ENCODE data around the gene GRIK1.

GRIK1 gene

DNA sequence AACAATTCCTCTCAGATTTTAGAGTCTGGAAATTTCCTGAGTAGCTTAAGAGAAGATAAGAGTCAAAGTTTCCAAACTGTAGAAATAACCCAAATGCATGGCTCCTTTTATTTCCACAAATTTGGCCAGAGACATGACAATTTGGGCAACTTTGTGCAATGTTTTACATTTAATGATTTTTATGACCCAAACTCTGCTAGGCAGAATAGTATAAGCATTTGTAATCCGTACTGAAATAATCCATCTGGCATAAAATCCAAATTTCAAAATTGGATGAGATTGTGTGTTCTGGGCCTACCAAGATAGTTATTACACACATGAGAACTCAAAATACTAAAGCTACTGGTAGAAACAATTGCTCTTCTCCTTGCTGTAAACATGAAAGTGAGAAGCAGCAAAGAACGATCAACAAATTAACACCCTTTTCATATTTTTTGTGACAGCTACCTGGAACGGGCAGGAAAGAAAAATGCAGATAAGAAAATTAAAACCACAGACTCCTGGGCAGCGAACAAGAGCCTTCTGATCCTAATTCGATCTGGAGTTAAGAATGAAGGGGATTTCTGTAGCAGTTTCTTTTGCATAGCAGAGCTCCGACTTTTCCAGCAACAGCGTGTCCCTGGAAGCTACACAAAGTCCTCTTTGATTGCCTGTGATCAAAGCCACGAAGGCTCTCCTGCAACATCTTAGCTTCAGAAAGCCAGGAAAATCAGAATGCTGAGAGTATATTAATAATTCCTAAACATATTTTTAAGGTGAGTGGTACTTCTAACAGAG, 191.2 kb downstream of the GRIK1 start:
- ATAC-seq (ENCODE audit: low read depth): no peak
- no peak overlapping the region for H3K27ac ChIP-seq (ENCODE audit: poor library complexity, severe bottlenecking)
- TF ChIP-seq, protein P1, sequence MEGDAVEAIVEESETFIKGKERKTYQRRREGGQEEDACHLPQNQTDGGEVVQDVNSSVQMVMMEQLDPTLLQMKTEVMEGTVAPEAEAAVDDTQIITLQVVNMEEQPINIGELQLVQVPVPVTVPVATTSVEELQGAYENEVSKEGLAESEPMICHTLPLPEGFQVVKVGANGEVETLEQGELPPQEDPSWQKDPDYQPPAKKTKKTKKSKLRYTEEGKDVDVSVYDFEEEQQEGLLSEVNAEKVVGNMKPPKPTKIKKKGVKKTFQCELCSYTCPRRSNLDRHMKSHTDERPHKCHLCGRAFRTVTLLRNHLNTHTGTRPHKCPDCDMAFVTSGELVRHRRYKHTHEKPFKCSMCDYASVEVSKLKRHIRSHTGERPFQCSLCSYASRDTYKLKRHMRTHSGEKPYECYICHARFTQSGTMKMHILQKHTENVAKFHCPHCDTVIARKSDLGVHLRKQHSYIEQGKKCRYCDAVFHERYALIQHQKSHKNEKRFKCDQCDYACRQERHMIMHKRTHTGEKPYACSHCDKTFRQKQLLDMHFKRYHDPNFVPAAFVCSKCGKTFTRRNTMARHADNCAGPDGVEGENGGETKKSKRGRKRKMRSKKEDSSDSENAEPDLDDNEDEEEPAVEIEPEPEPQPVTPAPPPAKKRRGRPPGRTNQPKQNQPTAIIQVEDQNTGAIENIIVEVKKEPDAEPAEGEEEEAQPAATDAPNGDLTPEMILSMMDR (IDR thresholded peaks at IDR 0.05; ENCODE audit: poor library complexity, severe bottlenecking): no peak
- DNase-seq (ENCODE audit: low spot score): no peak
- no peaks in the 10 kb centered on the region for H3K4me1 ChIP-seq (ENCODE audit: insufficient read depth, poor library complexity, severe bottlenecking)
- no peaks in the 10 kb centered on the region for H3K9me3 ChIP-seq (ENCODE audit: severe bottlenecking)
- H3K4me3 ChIP-seq (ENCODE audit: severe bottlenecking): no peak overlapping the region
- peaks cover 5% of the 10 kb centered on the region for H3K27me3 ChIP-seq (ENCODE audit: insufficient read depth, poor library complexity, severe bottlenecking)
- H3K36me3 ChIP-seq (ENCODE audit: low read depth): no peaks in the 10 kb centered on the region

DNA sequence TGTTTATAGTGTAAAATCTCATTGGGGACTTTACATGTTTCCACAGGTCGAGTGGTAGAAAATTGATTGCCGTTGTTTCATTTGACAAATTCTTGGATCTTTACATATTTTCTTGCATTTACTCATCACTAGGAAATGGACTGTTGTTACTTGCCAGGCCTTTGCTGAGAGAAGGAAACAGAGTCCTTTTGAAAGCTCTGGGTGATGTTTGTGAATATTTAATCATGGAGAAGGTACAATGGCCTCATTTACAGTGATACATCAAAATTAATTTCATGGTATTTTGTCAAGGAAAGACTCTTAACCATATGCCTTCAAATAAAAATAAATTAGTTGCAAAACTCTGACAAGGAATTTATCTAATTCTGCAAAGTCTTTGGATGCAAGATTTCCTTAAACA, 198.0 kb downstream of the GRIK1 start:
- H3K27ac ChIP-seq (ENCODE audit: poor library complexity, severe bottlenecking): no peak overlapping the region
- no peaks in the 10 kb centered on the region for H3K9me3 ChIP-seq (ENCODE audit: severe bottlenecking)
- TF ChIP-seq, protein P1 (IDR thresholded peaks at IDR 0.05; ENCODE audit: poor library complexity, severe bottlenecking): no peak
- no peaks in the 10 kb centered on the region for H3K36me3 ChIP-seq (ENCODE audit: low read depth)
- no peak overlapping the region for H3K4me3 ChIP-seq (ENCODE audit: severe bottlenecking)
- no peaks in the 10 kb centered on the region for H3K27me3 ChIP-seq (ENCODE audit: insufficient read depth, poor library complexity, severe bottlenecking)
- DNase-seq (ENCODE audit: low spot score) (no peak), ATAC-seq (ENCODE audit: low read depth) (no peak)
- H3K4me1 ChIP-seq (ENCODE audit: insufficient read depth, poor library complexity, severe bottlenecking): no peaks in the 10 kb centered on the region

DNA sequence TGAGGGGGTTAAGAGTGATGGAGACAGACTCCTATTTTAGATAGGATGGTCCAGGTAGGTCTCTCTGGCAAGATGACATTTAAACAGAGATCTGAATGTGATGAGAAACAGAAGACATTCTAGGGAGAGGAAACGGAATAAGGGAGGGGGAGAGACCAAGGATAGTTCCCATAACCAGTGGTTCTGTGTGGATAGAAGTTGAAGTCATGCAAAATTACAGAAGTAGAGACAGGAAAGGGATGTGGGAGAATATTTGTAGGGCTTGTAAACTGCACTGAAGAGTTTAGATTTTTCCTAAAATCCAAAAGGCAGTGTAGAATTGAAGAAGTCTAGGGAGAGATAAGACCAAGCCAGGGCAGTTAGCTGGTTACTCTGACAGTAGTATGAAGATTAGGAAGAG, 200.6 kb downstream of the GRIK1 start:
- Histone ChIP-seq H3K4me3 (ENCODE audit: severe bottlenecking) (no peak overlapping the region), H3K4me1 (ENCODE audit: insufficient read depth, poor library complexity, severe bottlenecking) (no peaks in the 10 kb centered on the region), H3K9me3 (ENCODE audit: severe bottlenecking) (no peaks in the 10 kb centered on the region), H3K27me3 (ENCODE audit: insufficient read depth, poor library complexity, severe bottlenecking) (no peaks in the 10 kb centered on the region), H3K36me3 (ENCODE audit: low read depth) (no peaks in the 10 kb centered on the region), H3K27ac (ENCODE audit: poor library complexity, severe bottlenecking) (no peak overlapping the region)
- ATAC-seq (ENCODE audit: low read depth) (no peak), DNase-seq (ENCODE audit: low spot score) (no peak)
- TF ChIP-seq, protein P1 (IDR thresholded peaks at IDR 0.05; ENCODE audit: poor library complexity, severe bottlenecking): no peak

DNA sequence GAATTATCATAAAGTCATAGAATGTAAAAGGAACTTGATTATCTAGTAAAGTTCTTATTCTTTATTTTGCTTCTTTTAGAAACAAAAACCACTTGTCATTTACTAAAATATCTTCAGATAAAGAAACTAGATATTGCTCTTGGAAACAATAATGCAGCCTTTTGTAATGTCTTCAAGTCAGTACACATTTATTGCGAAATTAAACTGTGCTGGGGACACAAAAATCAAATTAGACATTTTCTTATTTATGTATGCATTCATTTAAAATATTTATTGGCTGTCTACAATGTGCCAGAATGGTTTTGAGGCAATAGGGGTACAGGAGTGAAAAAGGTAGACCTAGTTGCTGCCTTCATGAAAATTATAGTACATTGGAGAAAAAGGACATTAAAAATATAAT, 201.1 kb downstream of the GRIK1 start:
- no peak overlapping the region for H3K4me3 ChIP-seq (ENCODE audit: severe bottlenecking)
- ATAC-seq (ENCODE audit: low read depth) (no peak), DNase-seq (ENCODE audit: low spot score) (no peak)
- H3K36me3 ChIP-seq (ENCODE audit: low read depth): no peaks in the 10 kb centered on the region
- TF ChIP-seq, protein P1 (IDR thresholded peaks at IDR 0.05; ENCODE audit: poor library complexity, severe bottlenecking): no peak
- no peaks in the 10 kb centered on the region for H3K9me3 ChIP-seq (ENCODE audit: severe bottlenecking)
- H3K27me3 ChIP-seq (ENCODE audit: insufficient read depth, poor library complexity, severe bottlenecking): no peaks in the 10 kb centered on the region
- no peak overlapping the region for H3K27ac ChIP-seq (ENCODE audit: poor library complexity, severe bottlenecking)
- H3K4me1 ChIP-seq (ENCODE audit: insufficient read depth, poor library complexity, severe bottlenecking): no peaks in the 10 kb centered on the region

DNA sequence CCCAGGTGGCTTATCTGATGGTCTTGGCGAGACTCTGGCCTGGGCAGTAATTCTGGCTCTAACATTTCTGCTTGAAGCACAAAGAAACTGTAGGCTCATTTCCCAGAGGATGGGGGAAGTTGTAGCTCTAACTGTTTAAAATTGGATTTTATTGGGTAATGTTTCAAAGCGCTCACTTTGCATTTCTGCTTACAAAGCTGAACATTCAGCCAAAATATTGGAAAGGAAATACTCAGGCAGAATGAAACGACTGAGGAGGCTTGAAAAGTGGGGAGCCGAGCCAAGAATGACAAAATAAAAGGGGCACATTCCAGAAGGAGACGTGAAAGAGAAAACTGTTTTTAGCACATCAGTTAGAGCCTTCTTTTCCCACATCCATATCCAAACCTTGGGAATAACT, 202.6 kb downstream of the GRIK1 start:
- TF ChIP-seq, protein P1 (IDR thresholded peaks at IDR 0.05; ENCODE audit: poor library complexity, severe bottlenecking): no peak
- H3K27me3 ChIP-seq (ENCODE audit: insufficient read depth, poor library complexity, severe bottlenecking): no peaks in the 10 kb centered on the region

More for the DNA sequence above, 202.6 kb downstream of the GRIK1 start:
- H3K36me3 ChIP-seq (ENCODE audit: low read depth): no peaks in the 10 kb centered on the region
- DNase-seq (ENCODE audit: low spot score) (no peak), ATAC-seq (ENCODE audit: low read depth) (no peak)
- no peak overlapping the region for H3K27ac ChIP-seq (ENCODE audit: poor library complexity, severe bottlenecking)
- H3K4me1 ChIP-seq (ENCODE audit: insufficient read depth, poor library complexity, severe bottlenecking): no peaks in the 10 kb centered on the region
- no peak overlapping the region for H3K4me3 ChIP-seq (ENCODE audit: severe bottlenecking)
- H3K9me3 ChIP-seq (ENCODE audit: severe bottlenecking): no peaks in the 10 kb centered on the region
